Neural cell (in vitro differentiated cells): Measurements from ENCODE around the gene MN1. TPM values are rescaled to one million over a fixed set of nuclear protein-coding genes. Genes with fewer than 3 reads are reported as not detected.

ENCODE experiments used
- H2AFZ ChIP-seq: fragments of 200-600, 300-800 bp; sonication (generic), shearing (Covaris generic); 2 replicates; pipeline ENCODE4 v1.6.0; 2014; ENCODE audit warnings: low read depth, mild to moderate bottlenecking, antibody characterized with exemption, low read length, moderate library complexity
- H3F3A ChIP-seq: fragments of 200-600 bp; shearing (Covaris generic); 2 replicates; pipeline ENCODE4 v1.6.1; 2016; ENCODE audit warnings: mild to moderate bottlenecking, moderate library complexity, mixed read lengths, antibody characterized with exemption, low read length; ENCODE audit not compliant: insufficient read depth, poor library complexity, severe bottlenecking
- H3K27ac ChIP-seq: fragments of 200-600, 300-800 bp; sonication (generic), shearing (Covaris generic); 2 replicates; pipeline ENCODE4 v1.5.1; 2014; ENCODE audit warnings: mild to moderate bottlenecking, low read length, moderate library complexity
- H3K27me3 ChIP-seq: fragments of 300-800, 200-600 bp; sonication (generic), shearing (Covaris generic); 2 replicates; pipeline ENCODE4 v1.6.0; 2014; ENCODE audit warnings: mild to moderate bottlenecking, low read depth, low read length, moderate library complexity; ENCODE audit not compliant: insufficient read depth
- H3K36me3 ChIP-seq: fragments of 300-800, 200-600 bp; sonication (generic), shearing (Covaris generic); 2 replicates; pipeline ENCODE4 v1.5.1; 2014; ENCODE audit warnings: mild to moderate bottlenecking, antibody characterized with exemption, low read length, moderate library complexity; ENCODE audit not compliant: insufficient read depth
- H3K4me2 ChIP-seq: fragments of 300-800, 200-600 bp; sonication (generic), shearing (Covaris generic); 2 replicates; pipeline ENCODE4 v1.6.0; 2014; ENCODE audit warnings: mild to moderate bottlenecking, low read length
- H3K4me3 ChIP-seq: fragments of 300-800, 200-600 bp; sonication (generic), shearing (Covaris generic); 2 replicates; pipeline ENCODE4 v1.5.1; 2014; ENCODE audit warnings: mild to moderate bottlenecking, low read length, moderate library complexity
- H3K79me2 ChIP-seq: fragments of 200-600 bp; shearing (Covaris generic); replicated peaks from 2 replicates; pipeline ENCODE4 v1.6.0; 2014; ENCODE audit warnings: mild to moderate bottlenecking, low read length, moderate library complexity; ENCODE audit not compliant: insufficient read depth
- H3K9ac ChIP-seq: fragments of 300-800, 200-600 bp; sonication (generic), shearing (Covaris generic); 2 replicates; pipeline ENCODE4 v1.6.1; 2016; ENCODE audit warnings: mild to moderate bottlenecking, low read length, mixed read lengths
- H3K9me2 ChIP-seq: fragments of 200-600 bp; shearing (Covaris generic); 2 replicates; pipeline ENCODE4 v1.6.1; 2016; ENCODE audit warnings: mild to moderate bottlenecking, low read length, mixed read lengths; ENCODE audit not compliant: insufficient read depth
- H3K9me3 ChIP-seq: fragments of 200-600, 300-800 bp; sonication (generic), shearing (Covaris generic); 2 replicates; pipeline ENCODE4 v1.6.1; 2016; ENCODE audit warnings: mild to moderate bottlenecking, mixed run types, low read length, moderate library complexity, mixed read lengths
- H4K20me1 ChIP-seq: fragments of 200-600 bp; shearing (Covaris generic); 2 replicates; pipeline ENCODE4 v1.6.1; 2016; ENCODE audit warnings: mild to moderate bottlenecking, mixed run types; ENCODE audit not compliant: insufficient read depth
- EP300 ChIP-seq: fragments of 450-650 bp; conservative IDR thresholded peaks from 2 replicates; pipeline ENCODE4 v1.6.1; 2014; ENCODE audit warnings: antibody characterized with exemption, mild to moderate bottlenecking, moderate library complexity; ENCODE audit not compliant: poor library complexity, severe bottlenecking
- EZH2 ChIP-seq: fragments of 200-600, 300-800 bp; shearing (Covaris generic), sonication (generic); IDR thresholded peaks from 2 replicates; pipeline ENCODE4 v1.6.1; 2014; ENCODE audit warnings: antibody characterized with exemption, low read length, borderline replicate concordance, mild to moderate bottlenecking; ENCODE audit not compliant: insufficient read depth, poor library complexity, severe bottlenecking
- MXI1 ChIP-seq: fragments of 450-650 bp; conservative IDR thresholded peaks from 2 replicates; pipeline ENCODE4 v1.6.1; 2014; ENCODE audit warnings: antibody characterized with exemption, mild to moderate bottlenecking; ENCODE audit not compliant: poor library complexity, severe bottlenecking
- POLR2AphosphoS5 ChIP-seq: IDR thresholded peaks from 2 replicates; pipeline ENCODE4 v1.6.1; 2012
- RAD21 ChIP-seq: fragments of 450-650 bp; conservative IDR thresholded peaks from 2 replicates; pipeline ENCODE4 v1.6.1; 2014; ENCODE audit warnings: antibody characterized with exemption, mild to moderate bottlenecking, moderate library complexity
- SMC3 ChIP-seq: fragments of 450-650 bp; conservative IDR thresholded peaks from 2 replicates; pipeline ENCODE4 v1.6.1; 2014; ENCODE audit warnings: antibody characterized with exemption, mild to moderate bottlenecking, moderate library complexity; ENCODE audit not compliant: poor library complexity
- TAF1 ChIP-seq: IDR thresholded peaks from 2 replicates; pipeline ENCODE4 v1.6.1; 2012; ENCODE audit warnings: low read depth
- polyA plus RNA-seq: library from polyadenylated mRNA; depleted of rRNA; stranded (reverse); fragments of >200 nt; gene quantifications from 2 replicates; pipeline ENCODE4 v1.2.3, GENCODE V29; 2014
- TF ChIP-seq, protein P1 (sequence below): IDR thresholded peaks from 2 replicates; pipeline ENCODE4 v1.6.1; 2012; ENCODE audit warnings: borderline replicate concordance
- TF ChIP-seq, protein P2 (sequence below): fragments of 450-650 bp; IDR thresholded peaks from 2 replicates; pipeline ENCODE4 v1.5.1; 2014; ENCODE audit warnings: antibody characterized with exemption, mild to moderate bottlenecking, moderate library complexity; ENCODE audit not compliant: poor library complexity, severe bottlenecking

Gene MN1
- polyA plus RNA-seq, 1 donor from 2014 or later = 7.3 TPM

DNA sequence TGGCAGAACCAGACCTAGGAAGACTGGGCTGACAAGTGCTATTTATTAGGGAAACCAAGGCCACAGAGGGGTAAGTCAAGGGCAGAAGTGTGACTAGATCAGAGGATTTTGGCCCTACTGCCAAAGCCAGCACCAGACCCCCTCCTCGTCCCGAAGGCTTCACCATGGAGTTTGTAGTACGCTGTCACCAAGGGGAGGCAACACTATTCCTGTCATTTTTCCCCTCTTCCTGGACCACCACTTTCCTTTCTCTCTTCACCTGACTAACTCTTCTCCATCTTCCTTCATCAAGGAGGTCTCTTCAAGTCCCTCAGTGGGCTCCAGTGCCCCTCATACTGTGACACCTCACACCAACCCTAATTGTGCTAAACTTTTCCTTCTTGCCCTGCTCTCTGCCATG is 34.9 kb downstream of the MN1 start:
- Histone ChIP-seq H3K9ac (no peak overlapping the region), H3K4me3 (no peak overlapping the region), H3K36me3 (no peaks in the 10 kb centered on the region), H4K20me1 (no peaks in the 10 kb centered on the region), H3F3A (no peaks in the 10 kb centered on the region), H3K9me3 (no peaks in the 10 kb centered on the region), H3K27me3 (no peaks in the 10 kb centered on the region), H3K4me2 (no peak overlapping the region), H3K27ac (no peak overlapping the region), H2AFZ (no peak overlapping the region), H3K79me2 (peaks cover 46% of the 10 kb centered on the region), H3K9me2 (no peaks in the 10 kb centered on the region)
- TF ChIP-seq POLR2AphosphoS5 (no peak), MXI1 (no peak), EZH2 (no peak), TAF1 (no peak), EP300 (no peak)

DNA sequence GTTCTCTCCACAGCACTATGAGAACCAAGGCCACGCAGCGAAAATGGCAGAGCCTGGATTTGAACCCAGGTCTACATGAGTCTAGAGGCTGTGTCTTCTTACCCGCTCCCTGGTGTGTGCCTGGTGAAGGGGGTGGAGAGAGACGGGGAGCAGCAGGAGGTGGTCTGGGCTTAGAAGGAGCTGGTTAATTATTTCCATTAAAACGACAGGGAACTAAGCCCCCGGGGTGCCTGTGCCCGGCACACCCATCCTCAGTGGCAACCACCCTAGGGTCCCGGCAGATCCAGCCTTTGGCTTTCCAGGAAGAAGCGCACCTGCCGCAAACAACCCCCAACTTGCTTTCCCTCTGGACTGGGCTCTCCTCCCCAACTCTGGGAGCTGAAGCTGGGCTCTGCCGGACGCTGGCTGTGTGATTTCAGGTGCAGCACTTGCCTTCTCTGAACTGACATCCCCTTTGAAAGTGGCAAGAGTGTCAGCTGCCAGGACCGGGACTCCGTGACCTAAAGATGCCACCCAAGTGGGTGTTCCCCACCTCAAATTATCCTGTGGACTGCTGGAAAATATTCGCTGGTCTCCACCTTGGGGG is 35.8 kb downstream of the MN1 start:
- no peaks in the 10 kb centered on the region for H3K9me3 ChIP-seq
- H3K4me2 ChIP-seq = no peak overlapping the region
- TF ChIP-seq RAD21 (no peak), TAF1 (no peak), POLR2AphosphoS5 (no peak), SMC3 (no peak), EZH2 (no peak)
- TF ChIP-seq, protein P1, sequence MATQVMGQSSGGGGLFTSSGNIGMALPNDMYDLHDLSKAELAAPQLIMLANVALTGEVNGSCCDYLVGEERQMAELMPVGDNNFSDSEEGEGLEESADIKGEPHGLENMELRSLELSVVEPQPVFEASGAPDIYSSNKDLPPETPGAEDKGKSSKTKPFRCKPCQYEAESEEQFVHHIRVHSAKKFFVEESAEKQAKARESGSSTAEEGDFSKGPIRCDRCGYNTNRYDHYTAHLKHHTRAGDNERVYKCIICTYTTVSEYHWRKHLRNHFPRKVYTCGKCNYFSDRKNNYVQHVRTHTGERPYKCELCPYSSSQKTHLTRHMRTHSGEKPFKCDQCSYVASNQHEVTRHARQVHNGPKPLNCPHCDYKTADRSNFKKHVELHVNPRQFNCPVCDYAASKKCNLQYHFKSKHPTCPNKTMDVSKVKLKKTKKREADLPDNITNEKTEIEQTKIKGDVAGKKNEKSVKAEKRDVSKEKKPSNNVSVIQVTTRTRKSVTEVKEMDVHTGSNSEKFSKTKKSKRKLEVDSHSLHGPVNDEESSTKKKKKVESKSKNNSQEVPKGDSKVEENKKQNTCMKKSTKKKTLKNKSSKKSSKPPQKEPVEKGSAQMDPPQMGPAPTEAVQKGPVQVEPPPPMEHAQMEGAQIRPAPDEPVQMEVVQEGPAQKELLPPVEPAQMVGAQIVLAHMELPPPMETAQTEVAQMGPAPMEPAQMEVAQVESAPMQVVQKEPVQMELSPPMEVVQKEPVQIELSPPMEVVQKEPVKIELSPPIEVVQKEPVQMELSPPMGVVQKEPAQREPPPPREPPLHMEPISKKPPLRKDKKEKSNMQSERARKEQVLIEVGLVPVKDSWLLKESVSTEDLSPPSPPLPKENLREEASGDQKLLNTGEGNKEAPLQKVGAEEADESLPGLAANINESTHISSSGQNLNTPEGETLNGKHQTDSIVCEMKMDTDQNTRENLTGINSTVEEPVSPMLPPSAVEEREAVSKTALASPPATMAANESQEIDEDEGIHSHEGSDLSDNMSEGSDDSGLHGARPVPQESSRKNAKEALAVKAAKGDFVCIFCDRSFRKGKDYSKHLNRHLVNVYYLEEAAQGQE = no peak
- no peaks in the 10 kb centered on the region for H3K36me3 ChIP-seq
- peaks cover 39% of the 10 kb centered on the region for H3K79me2 ChIP-seq
- H2AFZ ChIP-seq = no peak overlapping the region
- H3K9me2 ChIP-seq = no peaks in the 10 kb centered on the region
- no peak overlapping the region for H3K4me3 ChIP-seq
- H3K27ac ChIP-seq = no peak overlapping the region
- H4K20me1 ChIP-seq = no peaks in the 10 kb centered on the region
- H3F3A ChIP-seq = no peaks in the 10 kb centered on the region
- H3K27me3 ChIP-seq = no peaks in the 10 kb centered on the region
- no peak overlapping the region for H3K9ac ChIP-seq

- Histone ChIP-seq H3K9me2 (no peaks in the 10 kb centered on the region), H3K27me3 (no peaks in the 10 kb centered on the region), H3K27ac (no peak overlapping the region), H3K36me3 (no peaks in the 10 kb centered on the region), H4K20me1 (no peaks in the 10 kb centered on the region), H3F3A (no peaks in the 10 kb centered on the region), H3K9ac (no peak overlapping the region), H2AFZ (no peak overlapping the region), H3K9me3 (no peaks in the 10 kb centered on the region), H3K4me3 (no peak overlapping the region), H3K79me2 (peaks cover 30% of the 10 kb centered on the region), H3K4me2 (no peak overlapping the region)
- TF ChIP-seq EP300 (no peak), RAD21 (no peak), TAF1 (no peak), EZH2 (no peak)
- TF ChIP-seq, protein P2, sequence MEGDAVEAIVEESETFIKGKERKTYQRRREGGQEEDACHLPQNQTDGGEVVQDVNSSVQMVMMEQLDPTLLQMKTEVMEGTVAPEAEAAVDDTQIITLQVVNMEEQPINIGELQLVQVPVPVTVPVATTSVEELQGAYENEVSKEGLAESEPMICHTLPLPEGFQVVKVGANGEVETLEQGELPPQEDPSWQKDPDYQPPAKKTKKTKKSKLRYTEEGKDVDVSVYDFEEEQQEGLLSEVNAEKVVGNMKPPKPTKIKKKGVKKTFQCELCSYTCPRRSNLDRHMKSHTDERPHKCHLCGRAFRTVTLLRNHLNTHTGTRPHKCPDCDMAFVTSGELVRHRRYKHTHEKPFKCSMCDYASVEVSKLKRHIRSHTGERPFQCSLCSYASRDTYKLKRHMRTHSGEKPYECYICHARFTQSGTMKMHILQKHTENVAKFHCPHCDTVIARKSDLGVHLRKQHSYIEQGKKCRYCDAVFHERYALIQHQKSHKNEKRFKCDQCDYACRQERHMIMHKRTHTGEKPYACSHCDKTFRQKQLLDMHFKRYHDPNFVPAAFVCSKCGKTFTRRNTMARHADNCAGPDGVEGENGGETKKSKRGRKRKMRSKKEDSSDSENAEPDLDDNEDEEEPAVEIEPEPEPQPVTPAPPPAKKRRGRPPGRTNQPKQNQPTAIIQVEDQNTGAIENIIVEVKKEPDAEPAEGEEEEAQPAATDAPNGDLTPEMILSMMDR = no peak
- TF ChIP-seq, protein P1 = no peak
Observed at GRCh38 chr22:27764722-27765236, 36.8 kb downstream of the MN1 start.
